Mesodermal cell (in vitro differentiated cells): ENCODE measurements around the gene SDC4.
A peak's percentile ranks its signal among the peaks of the same experiment; 100 is the strongest.
"Not testable (repeated sequence)": the region's sequence is repeated elsewhere in the genome, so short reads cannot be mapped to it uniquely, and the experiment has no call there.

Experiments
- H3K27ac ChIP-seq: 2 replicates; pipeline ENCODE4 v1.7.0; 2013; ENCODE audit warnings: mild to moderate bottlenecking, low read depth, low read length, moderate library complexity; ENCODE audit not compliant: severe bottlenecking
- H3K36me3 ChIP-seq: 2 replicates; pipeline ENCODE4 v1.7.1; 2013; ENCODE audit warnings: mild to moderate bottlenecking, low read length, moderate library complexity; ENCODE audit not compliant: control insufficient read depth, insufficient read depth
- H3K4me1 ChIP-seq: one replicate; pipeline ENCODE4 v1.7.1; 2013; ENCODE audit warnings: mild to moderate bottlenecking, low read length; ENCODE audit not compliant: insufficient read depth, control insufficient read depth, poor library complexity, severe bottlenecking
- H3K4me3 ChIP-seq: 2 replicates; pipeline ENCODE4 v1.7.0; 2013; ENCODE audit warnings: low read length, control low read depth, mild to moderate bottlenecking; ENCODE audit not compliant: insufficient read depth, poor library complexity, severe bottlenecking; ENCODE audit errors: extremely low read depth
- H3K9me3 ChIP-seq: 2 replicates; pipeline ENCODE4 v1.7.1; 2013; ENCODE audit warnings: mild to moderate bottlenecking, low read length, moderate library complexity; ENCODE audit not compliant: control insufficient read depth
- WGBS, 2 experiments: methylation state at CpG; one replicate each; pipeline ENCODE4 v1.1.5; 2013; ENCODE audit warnings: missing lambda C conversion rate in 2 of 2; ENCODE audit not compliant: insufficient coverage in 2 of 2; 5-methylcytosine and 5-hydroxymethylcytosine counted together

The SDC4 gene

GRCh38 chr20:45352729-45353128, 4.5 kb upstream of the SDC4 start:
- no CpG with 5 or more reads among the region's 3 CpGs for WGBS, 2 experiments
- no peaks in the 10 kb centered on the region for H3K36me3 ChIP-seq

GRCh38 chr20:45350795-45351194, 2.6 kb upstream of the SDC4 start:
- not testable (repeated sequence) for H3K27ac ChIP-seq, H3K4me3 ChIP-seq, H3K9me3 ChIP-seq, H3K36me3 ChIP-seq
- 95 to 97% methylated on average over 7 to 8 of the region's 10 CpGs for WGBS, 2 experiments
- peaks cover 33% of the 10 kb centered on the region for H3K4me1 ChIP-seq

More at GRCh38 chr20:45352729-45353128, 4.5 kb upstream of the SDC4 start:
- peaks cover 24% of the 10 kb centered on the region for H3K4me1 ChIP-seq
- no peak overlapping the region for H3K4me3 ChIP-seq
- no peak overlapping the region for H3K27ac ChIP-seq
- no peaks in the 10 kb centered on the region for H3K9me3 ChIP-seq

- H3K9me3 ChIP-seq, result no peaks in the 10 kb centered on the region
- H3K4me1 ChIP-seq, result peaks cover 34% of the 10 kb centered on the region
- WGBS, 2 experiments, result 100% methylated on average over 1 of the region's 1 CpG; no CpG with 5 or more reads in 1 of the 2 experiments
- no peak overlapping the region for H3K4me3 ChIP-seq
- no peak overlapping the region for H3K27ac ChIP-seq
- no peaks in the 10 kb centered on the region for H3K36me3 ChIP-seq
Observed at GRCh38 chr20:45350217-45350616, 2.0 kb upstream of the SDC4 start.

- H3K9me3 ChIP-seq, result no peaks in the 10 kb centered on the region
- WGBS, 2 experiments, result 0% methylated on average over 1 of the region's 10 CpGs; no CpG with 5 or more reads in 1 of the 2 experiments
- H3K4me1 ChIP-seq, result peaks cover 40% of the 10 kb centered on the region
- no peaks in the 10 kb centered on the region for H3K36me3 ChIP-seq
- peak overlapping the region; percentile 67 for H3K27ac ChIP-seq
- peak overlapping the region; percentile 79 for H3K4me3 ChIP-seq
Observed at GRCh38 chr20:45347297-45347935, 808 bp downstream of the SDC4 start.

GRCh38 chr20:45346851-45347250, 1.4 kb downstream of the SDC4 start:
- Histone ChIP-seq H3K27ac (peak overlapping the region; percentile 43), H3K4me1 (peaks cover 46% of the 10 kb centered on the region)

GRCh38 chr20:45346291-45346718, 1.9 kb downstream of the SDC4 start:
- 61 to 81% methylated on average over 3 of the region's 3 CpGs for WGBS, 2 experiments
- H3K27ac ChIP-seq, result no peak overlapping the region
- no peaks in the 10 kb centered on the region for H3K9me3 ChIP-seq
- peaks cover under 1% of the 10 kb centered on the region for H3K36me3 ChIP-seq
- peaks cover 51% of the 10 kb centered on the region for H3K4me1 ChIP-seq
- peak overlapping the region; percentile 79 for H3K4me3 ChIP-seq

More at GRCh38 chr20:45346851-45347250, 1.4 kb downstream of the SDC4 start:
- peak overlapping the region; percentile 79 for H3K4me3 ChIP-seq
- 52 to 54% methylated on average over 2 of the region's 5 CpGs for WGBS, 2 experiments
- no peaks in the 10 kb centered on the region for H3K9me3 ChIP-seq
- no peaks in the 10 kb centered on the region for H3K36me3 ChIP-seq

- H3K36me3 ChIP-seq, result peaks cover 10% of the 10 kb centered on the region
- 43 to 83% methylated on average over 2 of the region's 9 CpGs for WGBS, 2 experiments
- no peaks in the 10 kb centered on the region for H3K9me3 ChIP-seq
- peaks cover 59% of the 10 kb centered on the region for H3K4me1 ChIP-seq
- H3K27ac ChIP-seq, result peak overlapping the region; percentile 97
- peak overlapping the region; percentile 79 for H3K4me3 ChIP-seq
Observed at GRCh38 chr20:45345104-45345936, 2.9 kb downstream of the SDC4 start.

- Histone ChIP-seq H3K4me3 (peak overlapping the region; percentile 79), H3K4me1 (peaks cover 66% of the 10 kb centered on the region), H3K36me3 (peaks cover 20% of the 10 kb centered on the region), H3K9me3 (no peaks in the 10 kb centered on the region), H3K27ac (peak overlapping the region; percentile 97)
- 31 to 40% methylated on average over 5 to 7 of the region's 9 CpGs for WGBS, 2 experiments
Observed at GRCh38 chr20:45344168-45344860, 3.9 kb downstream of the SDC4 start.

- Histone ChIP-seq H3K36me3 (peaks cover 27% of the 10 kb centered on the region), H3K4me3 (peak overlapping the region; percentile 79), H3K4me1 (peaks cover 72% of the 10 kb centered on the region), H3K9me3 (no peaks in the 10 kb centered on the region), H3K27ac (peak overlapping the region; percentile 97)
- 50 to 53% methylated on average over 5 of the region's 6 CpGs for WGBS, 2 experiments
Observed at GRCh38 chr20:45343532-45344167, 4.6 kb downstream of the SDC4 start.

- 31 to 47% methylated on average over 4 to 6 of the region's 6 CpGs for WGBS, 2 experiments
- Histone ChIP-seq H3K9me3 (no peaks in the 10 kb centered on the region), H3K4me1 (peaks cover 79% of the 10 kb centered on the region), H3K27ac (peak overlapping the region; percentile 97), H3K4me3 (peak overlapping the region; percentile 23), H3K36me3 (peaks cover 27% of the 10 kb centered on the region)
Observed at GRCh38 chr20:45342855-45343531, 5.2 kb downstream of the SDC4 start.
